HEK293T (cell line): ENCODE measurements around the gene KIAA1755.

Experiments
- CTCF ChIA-PET: fragments of 350-600 bp; formaldehyde crosslinking; extraction: SDS; loops from one replicate; lab custom pipeline; 2021; ENCODE audit warnings: antibody characterized with exemption, inconsistent platforms; lab: Yijun Ruan, JAX
- POLR2A ChIA-PET: fragments of 350-600 bp; formaldehyde crosslinking; extraction: SDS; loops from one replicate; lab custom pipeline; 2020; ENCODE audit warnings: antibody characterized with exemption, inconsistent platforms; lab: Yijun Ruan, JAX
- DNase-seq: peaks from one replicate; pipeline ENCODE4 v3.0.0; 2012; ENCODE audit warnings: mixed read lengths; ENCODE audit errors: extremely low spot score
- ARNT ChIP-seq: fragments of 450-650 bp; IDR thresholded peaks from 2 replicates; pipeline ENCODE4 v1.6.1; 2017; ENCODE audit warnings: mild to moderate bottlenecking
- BHLHE40 ChIP-seq: fragments of 450-650 bp; IDR thresholded peaks from 2 replicates; pipeline ENCODE4 v1.6.1; 2016; ENCODE audit warnings: mild to moderate bottlenecking, moderate library complexity, borderline replicate concordance
- CTBP1 ChIP-seq: fragments of 450-650 bp; IDR thresholded peaks from 2 replicates; pipeline ENCODE4 v1.6.1; 2016; ENCODE audit warnings: borderline replicate concordance
- ELF4 ChIP-seq: fragments of 450-650 bp; IDR thresholded peaks from 2 replicates; pipeline ENCODE4 v1.6.1; 2017; ENCODE audit warnings: antibody characterized with exemption
- FOXA1 ChIP-seq: fragments of 450-650 bp; IDR thresholded peaks from 2 replicates; pipeline ENCODE4 v1.6.1; 2016; ENCODE audit warnings: mild to moderate bottlenecking
- FOXK2 ChIP-seq: fragments of 450-650 bp; IDR thresholded peaks from 2 replicates; pipeline ENCODE4 v1.6.1; 2016; ENCODE audit warnings: mild to moderate bottlenecking
- FOXM1 ChIP-seq: fragments of 450-650 bp; IDR thresholded peaks from 2 replicates; pipeline ENCODE4 v1.6.1; 2017; ENCODE audit warnings: mild to moderate bottlenecking, borderline replicate concordance
- HDGF ChIP-seq: fragments of 450-650 bp; IDR thresholded peaks from 2 replicates; pipeline ENCODE4 v1.6.1; 2017; ENCODE audit warnings: antibody characterized with exemption, borderline replicate concordance
- L3MBTL2 ChIP-seq: fragments of 450-650 bp; conservative IDR thresholded peaks from 2 replicates; pipeline ENCODE4 v1.6.1; 2016; ENCODE audit warnings: mild to moderate bottlenecking
- LEF1 ChIP-seq: fragments of 450-650 bp; IDR thresholded peaks from 2 replicates; pipeline ENCODE4 v1.6.1; 2017; ENCODE audit warnings: mild to moderate bottlenecking, borderline replicate concordance
- NFRKB ChIP-seq: fragments of 450-650 bp; IDR thresholded peaks from 2 replicates; pipeline ENCODE4 v1.6.1; 2016; ENCODE audit warnings: mild to moderate bottlenecking, moderate library complexity
- SP1 ChIP-seq: fragments of 450-650 bp; IDR thresholded peaks from 2 replicates; pipeline ENCODE4 v1.6.1; 2017
- SUZ12 ChIP-seq: fragments of 450-650 bp; IDR thresholded peaks from 2 replicates; pipeline ENCODE4 v1.6.1; 2016; ENCODE audit warnings: mild to moderate bottlenecking
- TARDBP ChIP-seq: fragments of 450-650 bp; IDR thresholded peaks from 2 replicates; pipeline ENCODE4 v1.6.1; 2016
- ZNF384 ChIP-seq: fragments of 450-650 bp; IDR thresholded peaks from 2 replicates; pipeline ENCODE4 v1.6.1; 2016
- TF ChIP-seq, protein P1 (sequence below): fragments of 450-650 bp; IDR thresholded peaks from 2 replicates; pipeline ENCODE4 v1.6.1; 2016

KIAA1755 gene

DNA sequence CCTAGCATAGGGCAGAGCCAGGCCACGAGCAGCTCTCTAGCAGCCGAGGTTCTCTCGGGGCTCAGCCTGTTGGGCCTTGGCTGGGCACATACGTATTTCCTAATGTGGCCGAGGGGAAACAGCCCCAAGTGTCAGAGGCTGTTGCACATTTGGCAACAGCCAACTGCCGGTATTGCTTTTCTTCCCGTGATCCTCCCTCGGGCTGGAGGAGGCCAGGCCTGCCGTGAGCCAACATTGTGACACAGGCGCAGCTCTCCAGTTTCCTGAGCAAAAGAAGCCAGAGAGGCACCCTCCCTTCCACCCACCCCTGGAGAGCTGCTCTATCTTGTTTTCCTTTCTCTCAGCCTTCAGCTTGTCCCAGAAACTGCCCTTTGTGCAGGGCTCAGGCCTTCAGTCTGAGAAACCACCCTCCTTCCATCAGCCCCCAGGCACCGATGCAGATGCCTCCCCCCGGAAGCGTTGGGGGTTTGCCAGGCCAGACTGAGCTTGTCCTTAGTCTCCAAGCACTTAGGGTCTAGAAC, 38.3 kb upstream of the KIAA1755 start:
- no peak for DNase-seq
- ChIA-PET CTCF (no interaction called here), POLR2A (no interaction called here)
- TF ChIP-seq FOXM1 (no peak), FOXK2 (no peak), FOXA1 (no peak), SUZ12 (no peak)
- TF ChIP-seq, protein P1, sequence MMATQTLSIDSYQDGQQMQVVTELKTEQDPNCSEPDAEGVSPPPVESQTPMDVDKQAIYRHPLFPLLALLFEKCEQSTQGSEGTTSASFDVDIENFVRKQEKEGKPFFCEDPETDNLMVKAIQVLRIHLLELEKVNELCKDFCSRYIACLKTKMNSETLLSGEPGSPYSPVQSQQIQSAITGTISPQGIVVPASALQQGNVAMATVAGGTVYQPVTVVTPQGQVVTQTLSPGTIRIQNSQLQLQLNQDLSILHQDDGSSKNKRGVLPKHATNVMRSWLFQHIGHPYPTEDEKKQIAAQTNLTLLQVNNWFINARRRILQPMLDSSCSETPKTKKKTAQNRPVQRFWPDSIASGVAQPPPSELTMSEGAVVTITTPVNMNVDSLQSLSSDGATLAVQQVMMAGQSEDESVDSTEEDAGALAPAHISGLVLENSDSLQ: no peak

DNA sequence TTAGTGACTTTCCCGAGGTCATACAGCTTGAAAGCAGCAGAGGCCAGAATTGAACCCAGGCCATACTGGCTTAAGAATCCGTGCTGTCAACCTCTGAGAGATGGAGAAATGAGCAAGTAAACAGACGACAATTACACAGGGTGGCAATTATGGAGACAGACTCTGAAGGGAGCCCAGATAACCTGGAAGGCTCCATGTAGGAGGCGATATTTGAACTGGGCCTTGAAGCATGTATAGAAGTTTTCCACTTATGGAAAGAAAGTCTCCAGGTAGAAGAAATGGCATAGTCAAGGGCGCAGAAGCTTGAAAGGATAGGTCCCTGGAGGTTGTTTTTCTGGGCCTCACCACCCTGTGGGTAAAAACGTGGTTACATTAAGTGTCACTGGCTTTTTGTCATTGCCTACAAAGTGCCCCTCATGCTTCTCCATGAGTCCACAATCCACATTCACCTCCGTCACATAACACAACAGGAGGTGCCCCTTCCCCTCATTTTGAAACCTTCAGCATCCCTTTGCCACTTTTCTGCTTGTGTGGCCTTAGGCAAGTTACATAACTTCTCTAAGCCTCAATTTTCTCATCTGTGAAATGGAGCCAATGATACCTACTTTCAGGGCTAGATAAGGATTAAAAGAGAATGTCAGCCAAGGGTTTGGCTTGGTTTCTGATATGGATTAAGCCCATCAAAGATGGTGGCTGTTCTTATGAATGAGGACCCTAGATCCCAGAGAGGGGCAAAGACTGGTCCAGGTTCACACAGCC, 37.6 kb upstream of the KIAA1755 start:
- ChIA-PET CTCF (no interaction called here), POLR2A (no interaction called here)
- TF ChIP-seq ZNF384 (no peak), FOXM1 (no peak), ARNT (no peak), SUZ12 (no peak), ELF4 (no peak), FOXA1 (no peak), SP1 (no peak), CTBP1 (no peak), BHLHE40 (no peak), TARDBP (no peak), LEF1 (no peak), FOXK2 (no peak), L3MBTL2 (no peak)
- DNase-seq: no peak

DNA sequence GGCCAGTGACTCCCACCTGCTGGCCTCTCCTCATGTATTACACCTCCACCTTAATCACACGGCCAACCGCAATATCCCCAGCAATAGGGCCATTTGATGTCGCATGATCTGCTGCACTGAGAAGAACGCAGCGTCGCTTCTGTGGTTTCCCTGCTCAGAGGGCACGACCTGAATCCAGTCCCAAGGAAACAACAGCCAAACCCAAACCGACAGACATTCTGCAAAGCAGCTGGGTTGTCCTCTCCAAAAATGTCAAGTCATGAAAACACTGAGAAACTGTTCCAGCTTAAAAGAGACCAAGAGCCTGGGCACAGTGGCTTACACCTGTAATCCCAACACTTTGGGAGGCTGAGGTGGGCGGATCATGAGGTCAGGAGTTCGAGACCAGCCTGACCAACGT, 35.9 kb upstream of the KIAA1755 start:
- TF ChIP-seq LEF1 (no peak), SUZ12 (no peak), NFRKB (no peak), CTBP1 (no peak), BHLHE40 (no peak), ZNF384 (no peak), L3MBTL2 (no peak), SP1 (no peak)
- ChIA-PET POLR2A (no interaction called here), CTCF (interaction anchor here (0.6 kb wide), 1 partner anchor 1310 kb away, joined by 5 read pairs; no protein-coding TSS in a partner anchor)
- DNase-seq: no peak

DNA sequence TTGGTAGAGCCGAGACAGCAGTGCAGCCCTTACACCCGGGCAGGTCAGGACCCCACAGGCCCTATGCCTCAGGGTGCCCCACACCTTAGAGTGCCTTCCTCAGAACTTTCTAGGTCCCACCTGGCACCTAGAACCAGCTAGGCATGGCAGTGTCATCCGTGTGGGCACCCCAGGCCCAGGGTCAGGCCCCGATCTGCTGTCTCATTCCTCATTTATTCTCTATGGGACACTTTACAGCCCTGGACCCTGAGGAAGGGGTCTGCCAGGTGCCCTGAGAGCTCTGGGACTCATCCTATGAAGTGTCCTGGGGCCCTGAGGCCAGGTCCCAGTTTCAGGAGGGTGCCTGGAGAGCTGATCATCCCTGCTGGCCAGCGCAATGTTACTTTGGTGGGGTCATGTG, 35.3 kb upstream of the KIAA1755 start:
- TF ChIP-seq BHLHE40: no peak
- no peak for TF ChIP-seq FOXK2
- TF ChIP-seq NFRKB: no peak
- TF ChIP-seq FOXM1: no peak
- TF ChIP-seq L3MBTL2: no peak
- TF ChIP-seq, protein P1: no peak
- TF ChIP-seq ZNF384: no peak
- TF ChIP-seq HDGF: no peak
- no peak for TF ChIP-seq TARDBP
- TF ChIP-seq CTBP1: no peak
- TF ChIP-seq LEF1: no peak
- TF ChIP-seq FOXA1: no peak
- no peak for TF ChIP-seq SUZ12
- no peak for TF ChIP-seq ARNT
- CTCF ChIA-PET: no interaction called here
- DNase-seq: no peak
- POLR2A ChIA-PET: no interaction called here

DNA sequence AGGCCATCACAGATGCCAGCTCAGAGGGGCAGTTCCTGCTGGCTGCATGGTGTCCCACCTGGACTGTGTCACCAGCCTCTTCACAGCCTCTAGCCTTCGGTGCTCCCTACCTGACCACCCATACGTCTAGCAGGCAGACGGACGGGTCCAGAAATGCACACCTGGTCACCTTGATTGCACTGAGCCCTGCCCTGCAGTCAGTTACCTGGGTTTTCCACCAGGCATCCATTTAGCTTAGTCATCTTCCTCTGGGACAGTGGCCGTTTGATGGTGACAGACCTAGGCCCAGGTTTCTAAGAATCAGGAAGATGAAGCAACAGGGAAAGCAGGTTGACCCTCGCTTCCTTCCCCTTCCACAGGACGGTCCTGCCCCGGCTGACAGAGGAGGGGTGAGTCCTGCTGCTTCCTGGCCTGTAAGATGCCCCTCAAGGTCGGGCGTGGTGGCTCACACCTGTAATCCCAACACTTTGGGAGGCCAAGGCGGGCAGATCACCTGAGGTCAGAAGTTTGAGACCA, 33.6 kb upstream of the KIAA1755 start:
- CTCF ChIA-PET: interaction anchor here (1.0 kb wide), 1 partner anchor 69 kb away, joined by 3 read pairs; no protein-coding TSS in a partner anchor
- TF ChIP-seq L3MBTL2 (no peak), TARDBP (no peak), SUZ12 (no peak), SP1 (no peak), FOXM1 (no peak), BHLHE40 (no peak), FOXA1 (no peak), FOXK2 (no peak), LEF1 (no peak)
- DNase-seq: no peak
- POLR2A ChIA-PET: no interaction called here

DNA sequence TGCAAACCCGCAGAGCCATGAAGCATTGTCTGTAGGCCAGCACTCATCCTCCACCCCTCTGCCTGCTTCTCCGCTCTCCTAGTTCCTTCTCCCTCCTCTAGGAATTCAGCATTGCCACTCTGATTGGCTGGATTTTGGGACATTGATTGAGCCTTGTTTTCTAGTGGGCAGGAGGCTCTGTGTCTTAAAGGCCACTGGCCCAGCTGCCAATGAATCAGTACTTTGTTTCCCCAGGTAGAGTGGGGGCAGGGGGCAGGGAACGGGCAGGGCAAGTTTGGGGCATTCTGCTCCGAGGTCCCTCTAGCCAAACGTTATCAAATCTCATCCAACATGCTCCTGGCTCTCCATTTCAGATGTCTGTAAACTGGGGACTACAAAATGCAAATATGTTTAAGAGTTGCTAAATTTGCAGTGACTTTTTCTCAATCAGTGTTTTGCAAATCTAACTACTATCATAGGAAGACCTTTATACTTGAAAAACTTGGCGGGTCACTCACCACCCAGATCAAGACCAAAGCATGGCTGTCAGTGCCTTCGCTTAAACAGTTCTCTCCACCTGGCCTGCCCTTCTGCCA, 33.0 kb upstream of the KIAA1755 start:
- no peak for DNase-seq
- CTCF ChIA-PET: no interaction called here
- POLR2A ChIA-PET: no interaction called here
- TF ChIP-seq NFRKB (no peak), SP1 (no peak), FOXK2 (no peak), LEF1 (no peak), L3MBTL2 (no peak), TARDBP (no peak), ELF4 (no peak), FOXM1 (no peak), HDGF (no peak)
- TF ChIP-seq, protein P1: no peak
